Neural cell (in vitro differentiated cells): ENCODE results near the gene KIF6.

Experiments
- CTCF ChIP-seq: fragments of 450-650 bp; IDR thresholded peaks from 2 replicates; pipeline ENCODE4 v1.5.1; 2014; ENCODE audit warnings: antibody characterized with exemption, mild to moderate bottlenecking, moderate library complexity; ENCODE audit not compliant: poor library complexity, severe bottlenecking
- POLR2AphosphoS5 ChIP-seq: IDR thresholded peaks from 2 replicates; pipeline ENCODE4 v1.6.1; 2012

GRCh38 chr6:39400026-39400425 lies 325.2 kb downstream of the KIF6 start:
- no peak for TF ChIP-seq POLR2AphosphoS5
- TF ChIP-seq CTCF = no peak
